ENCODE data around the gene RHOD. TPM values are rescaled to one million over a fixed set of nuclear protein-coding genes. Genes with fewer than 3 reads are reported as not detected.

RHOD gene
- polyA plus RNA-seq, 1 experiment = 42.8 TPM

GRCh38 chr11:67079065-67079705 is 22.5 kb downstream of the RHOD start:
- no peak for DNase-seq (ENCODE audit: low read depth)
- TF ChIP-seq CTCF (IDR thresholded peaks at IDR 0.05; ENCODE audit: insufficient read depth, low read depth, low read length) = no peak
- CTCF ChIA-PET = interaction anchor here (0.7 to 3.5 kb wide), 5 partner anchors 22 to 184 kb away, joined by 3 to 15 read pairs (median 4); no protein-coding TSS in a partner anchor

DNA sequence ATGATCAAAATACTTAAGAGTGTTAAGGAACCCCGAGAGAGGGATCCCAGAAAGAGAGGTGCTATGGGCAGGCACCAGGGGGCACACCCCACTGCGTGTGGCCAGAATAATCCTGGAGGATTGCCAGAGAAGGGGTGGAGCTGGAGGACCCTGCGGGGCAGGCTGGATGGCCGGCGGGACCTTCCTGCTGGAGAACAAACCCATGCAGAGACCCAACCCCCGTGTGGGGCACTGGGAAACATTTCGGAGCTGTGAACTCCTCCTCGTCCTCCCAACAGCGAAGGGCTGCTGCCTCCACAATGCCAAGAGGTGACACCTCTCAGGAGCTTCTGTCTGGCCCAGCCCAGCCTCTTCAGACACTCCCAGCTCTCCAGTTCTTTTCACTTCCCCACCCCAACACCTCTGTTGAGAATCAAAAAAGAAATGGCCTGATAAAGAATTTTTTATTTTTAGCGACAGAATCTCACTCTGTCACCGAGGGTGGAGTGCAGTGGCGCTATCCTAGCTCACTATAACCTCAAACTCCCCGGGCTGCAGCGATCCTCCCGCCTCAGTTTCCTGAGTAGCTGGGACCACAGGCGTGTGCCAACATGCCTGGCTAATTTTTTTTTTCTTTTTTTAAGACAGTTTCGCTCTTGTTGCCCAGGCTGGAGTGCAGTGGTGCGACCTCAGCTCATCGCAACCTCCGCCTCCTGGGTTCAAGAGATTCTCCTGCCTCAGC is 25.6 kb downstream of the RHOD start:
- POLR2A ChIA-PET = no interaction called here
- no peak for TF ChIP-seq CTCF (IDR thresholded peaks at IDR 0.05; ENCODE audit: insufficient read depth, low read depth, low read length)
- Histone ChIP-seq H3K4me3 (ENCODE audit: low read depth, low read length) (no peak overlapping the region), H3K27me3 (ENCODE audit: control insufficient read depth, insufficient read depth, low read length) (no peaks in the 10 kb centered on the region), H3K36me3 (ENCODE audit: control insufficient read depth, insufficient read depth, low read length) (no peaks in the 10 kb centered on the region)
- DNase-seq (ENCODE audit: low read depth) = no peak
- CTCF ChIA-PET = interaction anchor here (0.5 to 3.5 kb wide), 19 partner anchors 10 to 305 kb away, joined by 3 to 21 read pairs (median 4); partner anchors contain the start of gene ANKRD13D

More at GRCh38 chr11:67079065-67079705, 22.5 kb downstream of the RHOD start:
- no peak overlapping the region for H3K4me3 ChIP-seq (ENCODE audit: low read depth, low read length)
- POLR2A ChIA-PET = no interaction called here
- no peaks in the 10 kb centered on the region for H3K36me3 ChIP-seq (ENCODE audit: control insufficient read depth, insufficient read depth, low read length)
- H3K27me3 ChIP-seq (ENCODE audit: control insufficient read depth, insufficient read depth, low read length) = no peaks in the 10 kb centered on the region

DNA sequence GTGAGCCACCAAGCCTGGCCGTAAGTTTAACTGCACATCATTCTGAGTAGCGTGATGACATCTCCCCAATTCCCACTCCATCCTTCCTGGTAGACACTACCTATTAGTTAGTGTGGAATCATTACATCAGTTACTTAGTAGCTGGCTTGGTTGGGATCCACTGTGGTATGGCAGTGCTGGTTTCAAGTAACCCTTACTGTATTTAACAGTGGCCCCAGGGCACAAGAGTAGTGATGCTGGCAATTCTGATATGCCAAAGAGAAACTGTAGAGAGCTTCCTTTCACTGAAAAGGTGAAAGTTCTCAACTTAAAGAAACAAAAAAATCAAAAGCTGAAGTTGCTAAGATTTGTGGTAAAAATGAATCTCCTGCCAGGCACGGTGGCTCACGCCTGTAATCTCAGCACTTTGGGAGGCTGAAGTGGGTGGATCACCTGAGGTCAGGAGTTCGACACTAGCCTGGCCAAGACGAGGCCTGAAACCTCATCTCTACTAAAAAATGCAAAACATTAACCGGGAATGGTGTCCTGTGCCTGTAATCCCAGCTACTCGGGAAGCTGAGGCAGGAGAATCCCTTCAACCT is 27.2 kb downstream of the RHOD start:
- no peaks in the 10 kb centered on the region for H3K27me3 ChIP-seq (ENCODE audit: control insufficient read depth, insufficient read depth, low read length)
- CTCF ChIA-PET = interaction anchor here (0.8 to 2.7 kb wide), 3 partner anchors 11 to 234 kb away, joined by 3 to 21 read pairs (median 4); no protein-coding TSS in a partner anchor
- no peaks in the 10 kb centered on the region for H3K36me3 ChIP-seq (ENCODE audit: control insufficient read depth, insufficient read depth, low read length)
- POLR2A ChIA-PET = interaction anchor here (0.7 kb wide), 1 partner anchor 11 kb away, joined by 14 read pairs; no protein-coding TSS in a partner anchor
- no peak overlapping the region for H3K4me3 ChIP-seq (ENCODE audit: low read depth, low read length)
- no peak for TF ChIP-seq CTCF (IDR thresholded peaks at IDR 0.05; ENCODE audit: insufficient read depth, low read depth, low read length)
- no peak for DNase-seq (ENCODE audit: low read depth)

DNA sequence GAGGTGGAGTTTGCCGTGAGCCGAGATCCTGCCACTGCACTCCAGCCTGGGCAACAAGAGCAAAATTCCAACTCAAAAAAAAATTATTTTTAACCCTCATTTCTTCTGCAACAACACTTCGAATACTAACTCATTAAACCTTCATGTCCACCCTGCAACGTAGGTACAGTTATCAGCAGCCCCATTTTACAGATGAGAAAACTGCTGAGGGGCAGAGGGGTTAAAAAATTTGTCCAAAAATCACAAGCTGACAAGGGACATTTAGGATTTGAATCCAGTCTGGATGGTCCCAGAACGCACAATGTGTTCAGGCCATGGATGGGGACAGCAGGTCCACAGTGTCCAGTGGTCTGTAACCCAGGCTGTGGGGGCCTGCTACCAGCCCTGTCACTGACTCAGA is 29.0 kb downstream of the RHOD start:
- POLR2A ChIA-PET = no interaction called here
- CTCF ChIA-PET = no interaction called here
- Histone ChIP-seq H3K4me3 (ENCODE audit: low read depth, low read length) (no peak overlapping the region), H3K36me3 (ENCODE audit: control insufficient read depth, insufficient read depth, low read length) (no peaks in the 10 kb centered on the region), H3K27me3 (ENCODE audit: control insufficient read depth, insufficient read depth, low read length) (no peaks in the 10 kb centered on the region)
- DNase-seq (ENCODE audit: low read depth) = no peak
- TF ChIP-seq CTCF (IDR thresholded peaks at IDR 0.05; ENCODE audit: insufficient read depth, low read depth, low read length) = no peak

- Histone ChIP-seq H3K36me3 (ENCODE audit: control insufficient read depth, insufficient read depth, low read length) (no peaks in the 10 kb centered on the region), H3K27me3 (ENCODE audit: control insufficient read depth, insufficient read depth, low read length) (no peaks in the 10 kb centered on the region; the same call in 1 of the 2 replicates), H3K4me3 (ENCODE audit: low read depth, low read length) (no peak overlapping the region)
- TF ChIP-seq CTCF (IDR thresholded peaks at IDR 0.05; ENCODE audit: insufficient read depth, low read depth, low read length) = no peak
- ChIA-PET CTCF (interaction anchor here (0.6 to 1.6 kb wide), 3 partner anchors 10 to 227 kb away, joined by 3 to 5 read pairs (median 4); no protein-coding TSS in a partner anchor), POLR2A (no interaction called here)
- DNase-seq (ENCODE audit: low read depth) = no peak
Measured at GRCh38 chr11:67090717-67091116, 34.1 kb downstream of the RHOD start.

Data from BJ (cell line).